ENCODE data around the gene SH2D3C. TPM values are rescaled to one million over a fixed set of nuclear protein-coding genes. Genes with fewer than 3 reads are reported as not detected.

The SH2D3C gene
- polyA plus RNA-seq, 1 donor from 2014 or later: 14.5 TPM

- Histone ChIP-seq H2AFZ (ENCODE audit: low read depth, low read length) (no peak overlapping the region), H3K36me3 (ENCODE audit: insufficient read depth, low read length) (peaks cover 7% of the 10 kb centered on the region), H3K4me3 (ENCODE audit: low read length) (no peak overlapping the region), H3K9me2 (ENCODE audit: insufficient read depth, low read length) (no peaks in the 10 kb centered on the region), H3K27me3 (ENCODE audit: insufficient read depth, low read depth, low read length) (no peaks in the 10 kb centered on the region), H3K27ac (ENCODE audit: low read length) (no peak overlapping the region), H4K20me1 (ENCODE audit: insufficient read depth) (peaks cover 3% of the 10 kb centered on the region), H3K9ac (ENCODE audit: low read length) (no peak overlapping the region), H3K79me2 (replicated peaks; ENCODE audit: insufficient read depth, low read length) (peaks cover 11% of the 10 kb centered on the region), H3K9me3 (ENCODE audit: low read length) (no peaks in the 10 kb centered on the region), H3K4me2 (ENCODE audit: low read length) (no peak overlapping the region), H3F3A (ENCODE audit: insufficient read depth, low read length, poor library complexity, severe bottlenecking) (no peaks in the 10 kb centered on the region)
- TF ChIP-seq TAF1 (IDR thresholded peaks at IDR 0.05; ENCODE audit: low read depth): no peak
- no peak for TF ChIP-seq SMC3 (conservative IDR thresholded peaks at IDR 0.05; ENCODE audit: poor library complexity)
Measured at GRCh38 chr9:127789179-127789578, 10.7 kb upstream of the SH2D3C start.

- H2AFZ ChIP-seq (ENCODE audit: low read depth, low read length): no peak overlapping the region
- H3K36me3 ChIP-seq (ENCODE audit: insufficient read depth, low read length): peaks cover 7% of the 10 kb centered on the region
- H3K9ac ChIP-seq (ENCODE audit: low read length): no peak overlapping the region
- no peaks in the 10 kb centered on the region for H3F3A ChIP-seq (ENCODE audit: insufficient read depth, low read length, poor library complexity, severe bottlenecking)
- peaks cover 11% of the 10 kb centered on the region for H3K79me2 ChIP-seq (replicated peaks; ENCODE audit: insufficient read depth, low read length)
- H3K9me2 ChIP-seq (ENCODE audit: insufficient read depth, low read length): no peaks in the 10 kb centered on the region
- H4K20me1 ChIP-seq (ENCODE audit: insufficient read depth): peaks cover 3% of the 10 kb centered on the region
- no peaks in the 10 kb centered on the region for H3K27me3 ChIP-seq (ENCODE audit: insufficient read depth, low read depth, low read length)
- H3K4me3 ChIP-seq (ENCODE audit: low read length): no peak overlapping the region
- TF ChIP-seq EP300 (conservative IDR thresholded peaks at IDR 0.05; ENCODE audit: poor library complexity, severe bottlenecking) (no peak), CTCF (IDR thresholded peaks at IDR 0.05; ENCODE audit: poor library complexity, severe bottlenecking) (no peak), POLR2AphosphoS5 (IDR thresholded peaks at IDR 0.05) (no peak), EZH2 (IDR thresholded peaks at IDR 0.05; ENCODE audit: borderline replicate concordance, insufficient read depth, low read length, poor library complexity, severe bottlenecking) (no peak), SMC3 (conservative IDR thresholded peaks at IDR 0.05; ENCODE audit: poor library complexity) (no peak), REST (IDR thresholded peaks at IDR 0.05; ENCODE audit: borderline replicate concordance) (no peak), RAD21 (conservative IDR thresholded peaks at IDR 0.05) (no peak), MXI1 (conservative IDR thresholded peaks at IDR 0.05; ENCODE audit: poor library complexity, severe bottlenecking) (no peak), TAF1 (IDR thresholded peaks at IDR 0.05; ENCODE audit: low read depth) (no peak)
- no peaks in the 10 kb centered on the region for H3K9me3 ChIP-seq (ENCODE audit: low read length)
- no peak overlapping the region for H3K27ac ChIP-seq (ENCODE audit: low read length)
- no peak overlapping the region for H3K4me2 ChIP-seq (ENCODE audit: low read length)
Measured at GRCh38 chr9:127788337-127789011, 10.0 kb upstream of the SH2D3C start.
